GM12874 (cell line): ENCODE results near the gene MBP.

Experiments used
- CTCF ChIP-seq: IDR thresholded peaks from 2 replicates; pipeline ENCODE4 v1.5.1; 2011; ENCODE audit warnings: low read depth, mild to moderate bottlenecking, control low read depth, low read length, moderate library complexity; ENCODE audit not compliant: insufficient read depth

Gene MBP

GRCh38 chr18:77055429-77056300, 76.9 kb downstream of the MBP start:
- no peak for TF ChIP-seq CTCF

DNA sequence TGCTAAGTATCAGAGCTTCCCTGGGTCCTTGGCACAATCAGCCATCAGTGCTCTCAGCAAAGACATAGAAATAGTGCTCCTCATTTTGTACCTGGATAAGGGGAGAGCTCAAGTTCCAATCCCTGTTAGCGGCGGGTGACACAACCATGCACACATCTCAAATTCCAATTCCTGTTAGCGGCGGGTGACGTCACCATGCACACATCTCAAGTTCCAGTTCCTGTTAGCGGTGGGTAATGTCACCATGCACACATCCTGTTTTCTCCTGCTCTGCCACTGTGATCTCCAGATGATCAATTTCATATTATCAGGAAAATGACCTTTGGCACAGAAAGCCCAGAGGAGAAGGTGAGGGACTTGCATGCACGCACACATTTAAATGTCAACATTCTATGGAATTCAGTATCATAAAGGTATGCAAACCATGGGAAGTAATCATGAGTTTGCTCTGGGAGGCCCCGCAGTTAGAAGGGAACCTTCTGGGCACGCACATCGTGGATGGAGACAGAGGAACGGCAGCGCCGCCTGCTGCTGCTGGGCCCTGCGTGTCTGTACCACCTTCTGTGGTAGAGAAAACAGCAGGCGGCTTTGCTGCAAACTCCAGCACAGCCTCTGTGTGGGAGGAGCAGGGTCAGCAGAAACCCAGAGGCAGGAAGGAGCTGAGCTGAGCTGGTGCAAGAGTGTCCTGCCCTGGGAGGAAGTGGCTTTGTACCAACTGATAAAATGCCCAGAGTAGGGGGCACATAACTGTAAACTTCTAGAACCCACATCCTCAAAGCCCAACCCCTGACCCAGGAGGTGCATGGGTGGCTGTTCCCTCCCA, 77.8 kb downstream of the MBP start:
- peak; percentile 80 for TF ChIP-seq CTCF

GRCh38 chr18:77054288-77054605, 78.3 kb downstream of the MBP start:
- no peak for TF ChIP-seq CTCF

DNA sequence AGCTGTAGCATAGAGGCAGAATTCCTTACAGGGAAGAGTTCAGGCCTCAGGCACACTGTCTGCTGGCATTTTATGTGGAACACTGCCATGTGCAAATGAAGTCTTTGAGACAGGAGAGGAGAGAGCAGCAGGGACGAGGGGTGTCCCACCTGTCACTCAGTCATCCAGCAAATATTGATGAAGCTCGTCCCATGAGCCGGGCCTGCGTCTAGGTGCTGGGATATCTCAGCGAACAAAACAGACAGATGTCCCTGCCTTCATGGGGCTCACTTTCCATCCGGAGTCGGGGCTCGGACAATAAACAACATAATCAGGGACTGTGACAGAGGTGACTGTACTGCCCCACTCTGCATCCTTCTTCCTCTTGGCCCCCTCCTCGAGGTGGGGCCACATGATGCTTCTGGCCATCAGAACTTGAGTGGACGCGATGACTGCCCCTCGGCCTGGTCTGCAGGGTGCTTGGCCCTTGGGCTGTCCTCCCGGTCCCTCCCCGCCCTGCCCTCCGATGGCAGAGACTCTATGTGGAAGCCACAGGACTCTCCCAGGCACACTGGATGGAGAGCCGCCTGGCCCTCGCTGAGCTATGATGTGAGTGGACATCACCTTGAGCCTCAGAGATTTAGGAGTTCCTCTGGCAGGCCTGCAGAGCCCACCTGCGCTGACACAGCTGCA, 78.8 kb downstream of the MBP start:
- no peak for TF ChIP-seq CTCF

DNA sequence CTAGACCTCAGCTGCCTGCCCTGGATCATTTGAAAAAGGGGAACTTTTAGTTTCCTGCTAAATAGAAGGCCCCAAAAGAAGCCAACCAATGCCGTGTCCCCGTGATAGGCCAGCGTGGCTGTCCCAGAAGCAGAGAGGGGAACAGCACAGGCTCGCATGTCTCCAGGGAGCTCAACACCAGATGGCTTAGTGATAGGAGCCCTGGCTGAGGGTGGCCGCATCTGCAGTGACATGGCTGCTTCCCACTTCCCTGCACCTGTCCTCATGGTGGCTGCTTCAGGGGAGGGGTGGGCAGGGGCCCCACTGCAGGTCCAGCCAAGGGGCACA, 79.6 kb downstream of the MBP start:
- no peak for TF ChIP-seq CTCF

DNA sequence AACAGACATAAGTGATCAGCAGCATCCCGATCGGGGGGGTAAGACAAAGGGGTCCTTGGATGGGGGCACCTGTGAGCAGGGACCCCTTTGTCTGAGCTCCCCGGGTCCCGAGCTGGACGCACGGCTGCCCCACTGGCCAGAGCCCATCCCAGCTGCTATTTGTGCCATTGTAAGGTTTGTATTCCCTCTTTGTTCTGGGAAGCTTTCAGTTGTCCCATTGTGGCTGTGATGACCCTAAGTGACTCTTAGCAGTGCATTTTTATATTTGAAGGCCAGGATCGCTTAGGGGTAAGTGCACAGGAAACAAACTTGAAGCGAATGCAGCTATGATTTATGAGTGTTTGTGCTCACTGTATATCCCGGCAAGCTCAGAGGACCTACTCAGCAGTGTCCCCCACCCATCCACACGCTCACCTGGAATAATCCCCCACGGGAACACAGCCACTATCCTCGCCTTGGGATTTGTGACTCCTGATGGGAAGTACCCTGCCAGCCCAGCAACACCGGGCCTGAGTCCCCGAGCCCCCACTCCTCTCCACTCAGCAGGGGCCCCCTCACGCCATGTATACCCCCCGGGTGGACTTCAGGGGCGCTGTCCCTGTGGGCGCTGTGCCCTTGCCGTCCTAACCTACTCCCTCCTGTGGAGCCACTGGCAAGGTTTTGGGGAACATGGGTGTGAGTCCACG, 80.1 kb downstream of the MBP start:
- no peak for TF ChIP-seq CTCF

- TF ChIP-seq CTCF = no peak
Measured at GRCh38 chr18:77051581-77052296, 80.8 kb downstream of the MBP start.
